GM18502 (cell line): ENCODE measurements around the gene CAPN2.
"Not testable (repeated sequence)": the region's sequence is repeated elsewhere in the genome, so short reads cannot be mapped to it uniquely, and the experiment has no call there.

Experiments
- ATAC-seq: cut with Tn5 transposase; IDR thresholded peaks from one replicate; pipeline ENCODE4 v1.9.1; 2021; ENCODE audit warnings: mild to moderate bottlenecking; ENCODE audit not compliant: unreplicated experiment, poor library complexity

CAPN2 gene

DNA sequence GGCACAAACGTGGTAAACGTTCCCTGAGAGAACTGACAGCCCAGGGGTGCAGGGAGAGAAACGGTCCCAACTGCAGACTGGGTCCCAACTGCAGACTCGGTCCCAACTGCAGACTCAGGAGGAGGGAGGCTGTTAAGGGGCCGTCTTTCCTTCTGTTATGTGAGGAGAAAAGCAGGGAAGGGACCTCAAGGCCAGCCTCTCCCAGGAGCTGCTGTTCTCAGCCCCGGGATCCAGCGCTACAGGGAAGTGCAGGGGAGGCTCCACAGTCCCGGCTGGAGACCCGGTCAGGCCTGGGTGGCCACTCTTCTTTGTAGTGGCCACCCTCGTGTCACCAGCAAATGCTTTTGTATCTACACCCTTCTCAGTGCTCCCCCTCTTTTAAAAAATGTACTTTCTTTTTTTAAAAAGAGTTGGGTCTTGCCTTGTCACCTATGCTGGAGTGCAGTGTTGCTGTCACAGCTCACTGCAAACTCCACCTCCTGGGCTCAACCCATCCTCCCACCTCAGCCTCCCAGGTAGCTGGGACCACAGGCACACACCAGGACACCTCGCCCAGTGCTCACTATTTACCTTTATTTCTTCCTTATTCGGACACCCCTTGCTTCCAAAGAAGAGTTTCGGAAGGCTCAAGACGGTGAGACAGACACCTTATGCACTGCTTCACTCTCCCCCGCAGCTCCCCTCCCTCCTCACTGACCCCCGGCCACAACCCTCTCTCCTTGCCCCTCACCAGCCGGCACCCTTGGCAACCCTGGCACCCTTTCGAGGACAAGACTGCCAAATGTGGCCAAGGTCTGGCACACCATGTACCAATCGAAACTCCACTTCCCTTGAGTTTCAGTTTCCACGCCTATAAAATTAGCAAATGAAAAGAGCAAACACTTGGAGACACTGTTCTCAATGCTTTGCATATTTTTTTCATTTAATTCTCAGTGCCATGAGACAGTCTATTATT lies 21.8 kb downstream of the CAPN2 start:
- no peak for ATAC-seq

DNA sequence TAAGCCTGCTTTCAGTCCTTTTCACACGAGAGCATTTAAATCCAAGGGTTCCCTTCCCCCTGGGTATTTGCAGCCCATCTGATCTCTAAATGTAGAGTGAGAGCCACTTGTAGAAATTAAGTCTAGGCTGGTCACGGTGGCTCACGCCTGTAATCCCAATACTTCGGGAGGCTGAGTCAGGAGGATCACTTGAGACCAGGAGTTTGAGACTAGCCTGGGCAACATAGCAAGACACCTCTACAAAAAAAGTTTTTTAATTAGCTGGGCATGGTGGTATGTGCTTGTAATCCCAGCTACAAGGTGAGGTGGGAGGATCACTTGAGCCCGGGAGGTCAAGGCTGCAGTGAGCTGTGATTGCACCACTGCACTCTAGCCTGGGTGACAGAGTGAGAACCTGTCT lies 24.3 kb downstream of the CAPN2 start:
- ATAC-seq: not testable (repeated sequence)

GRCh38 chr1:223737342-223737741 lies 25.0 kb downstream of the CAPN2 start:
- ATAC-seq: no peak

- no peak for ATAC-seq
These were observed 26.4 kb downstream of the CAPN2 start for GRCh38 chr1:223738465-223739365.

GRCh38 chr1:223739366-223740037 lies 27.2 kb downstream of the CAPN2 start:
- ATAC-seq: no peak

DNA sequence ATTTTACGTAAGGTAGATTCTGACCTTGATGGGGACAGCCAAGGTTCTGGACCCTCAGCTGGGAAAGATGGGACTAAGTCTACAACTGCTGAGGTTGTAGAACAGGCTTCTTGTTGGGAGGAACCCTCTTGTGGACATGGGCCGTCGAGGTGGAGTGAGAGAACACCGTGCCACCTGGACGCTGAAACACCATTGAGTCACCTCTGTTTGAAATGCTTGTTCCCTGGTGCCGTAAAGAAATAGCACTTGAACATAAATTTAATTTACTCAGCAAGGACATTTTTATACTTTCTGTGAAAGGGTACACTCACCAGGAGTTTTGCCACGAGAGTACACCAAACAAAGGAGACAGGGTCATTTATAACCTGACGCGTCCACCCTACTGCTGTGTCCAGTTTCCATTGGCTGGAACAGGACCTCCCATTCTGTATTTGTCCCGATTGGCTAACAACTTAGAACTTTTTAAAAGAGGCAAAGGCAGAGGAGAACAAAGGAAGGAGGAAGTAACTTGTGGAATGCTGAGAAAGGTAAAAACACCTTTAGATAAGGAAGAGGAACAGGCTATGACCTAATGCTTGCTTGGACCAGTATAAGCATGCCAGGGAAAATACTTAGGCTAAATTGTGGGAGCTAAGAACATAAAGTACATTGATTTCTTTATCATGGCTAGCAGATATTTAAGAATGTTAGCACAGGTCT lies 27.8 kb downstream of the CAPN2 start:
- not testable (repeated sequence) for ATAC-seq

GRCh38 chr1:223741861-223742260 lies 29.5 kb downstream of the CAPN2 start:
- no peak for ATAC-seq

DNA sequence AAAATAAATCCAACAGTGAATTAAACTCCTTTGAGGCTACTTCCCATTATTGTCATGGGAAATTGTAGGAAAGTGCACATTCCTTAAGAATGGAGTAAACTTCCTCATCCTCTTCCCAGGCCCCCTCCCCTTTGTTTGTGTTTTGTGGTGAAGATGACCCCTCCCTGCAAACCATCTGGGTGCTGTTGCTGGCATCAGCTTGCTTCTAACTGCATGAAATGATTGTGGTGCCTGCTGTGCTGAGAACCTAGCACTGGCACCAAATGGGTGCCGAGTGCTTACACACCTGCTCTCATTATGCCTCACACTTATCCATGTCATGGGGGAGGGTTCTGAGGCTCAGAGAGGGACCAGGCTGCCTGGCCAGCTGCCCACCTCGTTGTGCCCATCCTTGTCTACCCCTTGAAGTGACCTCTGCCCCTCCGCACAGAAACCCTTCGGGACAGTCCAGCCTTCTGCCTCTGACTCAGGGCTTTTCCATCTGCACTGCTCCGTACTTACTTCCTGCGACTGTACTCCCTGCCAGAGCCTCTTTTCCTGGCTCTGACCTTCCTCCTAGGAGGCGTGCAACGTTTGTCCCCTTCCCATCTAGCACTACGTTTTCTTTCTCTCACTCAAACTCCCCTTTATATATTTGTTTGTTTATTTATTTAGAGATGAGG lies 30.6 kb downstream of the CAPN2 start:
- ATAC-seq: no peak

- ATAC-seq: no peak
These were observed 33.4 kb downstream of the CAPN2 start for GRCh38 chr1:223745731-223746130.

DNA sequence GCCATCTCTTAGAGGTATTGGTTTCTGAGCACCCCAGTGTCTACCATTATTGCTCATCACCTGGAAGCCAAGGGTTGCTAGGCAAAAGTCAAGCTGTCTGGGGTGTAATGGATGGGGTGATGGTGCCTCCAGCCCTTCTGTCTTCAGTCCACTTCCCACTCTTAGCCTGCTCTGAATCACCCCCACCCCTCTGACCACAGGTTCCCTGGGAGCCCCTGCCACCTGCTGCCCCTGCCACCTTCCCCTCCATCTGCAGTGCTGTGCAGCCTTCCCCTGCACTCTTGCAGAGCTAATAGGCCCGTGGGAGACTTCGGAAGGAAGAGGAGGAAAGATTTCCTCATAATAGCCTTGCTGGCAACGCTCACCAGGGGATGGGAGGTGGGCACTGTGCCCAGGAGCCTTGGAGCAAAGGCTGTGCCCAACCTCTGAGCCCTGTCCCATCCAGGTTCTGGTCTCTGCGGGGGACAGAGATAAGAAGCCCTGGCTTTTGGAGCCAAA lies 35.5 kb downstream of the CAPN2 start:
- no peak for ATAC-seq

DNA sequence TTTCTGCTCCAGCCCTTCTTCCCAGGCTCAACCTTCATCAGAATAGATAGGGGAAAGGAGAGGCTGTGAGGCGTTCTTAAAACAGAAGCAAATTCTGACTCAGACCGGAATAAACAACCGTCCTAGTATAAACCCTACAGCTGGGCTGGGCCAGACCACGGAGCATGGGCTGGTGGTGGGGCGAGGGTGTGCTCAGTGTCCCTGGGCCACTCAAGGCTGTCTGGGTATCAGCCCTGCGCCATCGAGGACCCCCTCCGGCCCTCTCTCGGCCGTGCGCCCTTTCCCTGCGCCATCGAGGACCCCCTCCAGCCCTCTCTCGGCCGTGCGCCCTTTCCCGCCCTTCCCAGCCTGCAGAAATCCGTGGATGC lies 36.0 kb downstream of the CAPN2 start:
- ATAC-seq: no peak

- ATAC-seq: peak; percentile 79
These were observed 36.7 kb downstream of the CAPN2 start for GRCh38 chr1:223748773-223749733.

GRCh38 chr1:223750730-223751570 lies 38.6 kb downstream of the CAPN2 start:
- no peak for ATAC-seq

GRCh38 chr1:223751696-223752095 lies 39.4 kb downstream of the CAPN2 start:
- ATAC-seq: no peak

GRCh38 chr1:223752721-223753515 lies 40.6 kb downstream of the CAPN2 start:
- no peak for ATAC-seq

GRCh38 chr1:223754681-223755431 lies 42.5 kb downstream of the CAPN2 start:
- no peak for ATAC-seq
